Measurements from ENCODE around the gene LMOD3. TPM values are rescaled to one million over a fixed set of nuclear protein-coding genes. Genes with fewer than 3 reads are reported as not detected.

LMOD3 gene
- total and polyA plus RNA-seq, 2 donors (not counting 3 experiments of a cell fraction or from before 2014, with no cell fraction given), result not detected

- intact Hi-C loops (cut with micrococcal nuclease) (loop anchor here (1.0 kb wide), 3 partner anchors 185 to 550 kb away; no protein-coding TSS in a partner anchor), dilution Hi-C loops (cut with MboI; ENCODE audit: extremely low pct_ligation_motif_present, low sequenced_read_pairs) (no loop called here)
- no peak overlapping the region for H2AFZ ChIP-seq (ENCODE audit: low read depth, low read length)
- FAIRE-seq (no peak), DNase-seq (ENCODE audit: low read depth, low spot score) (no peak)
- no peaks in the 10 kb centered on the region for H3K9me3 ChIP-seq (replicated peaks; ENCODE audit: control insufficient read depth, insufficient read depth, low read length)
- H3K4me3 ChIP-seq (replicated peaks in 1 of 3; ENCODE audit: insufficient read depth in 1 of 3, low read depth in 1 of 3, low read length in 3 of 3), result no peak overlapping the region
- H3K36me3 ChIP-seq (ENCODE audit: control insufficient read depth in 2 of 2, extremely low read depth in 1 of 2, insufficient read depth in 2 of 2, low read length in 2 of 2), result no peaks in the 10 kb centered on the region
- peaks cover 20% of the 10 kb centered on the region for H3K4me1 ChIP-seq (ENCODE audit: control insufficient read depth, extremely low read depth, insufficient read depth, low read length)
- H3K4me2 ChIP-seq (ENCODE audit: insufficient read depth, low read length), result peak overlapping the region; percentile 73
- H3K79me2 ChIP-seq (ENCODE audit: control insufficient read depth, insufficient read depth, low read length), result no peaks in the 10 kb centered on the region
- H3K9me1 ChIP-seq (replicated peaks; ENCODE audit: control insufficient read depth, extremely low read depth, insufficient read depth, low read length), result no peaks in the 10 kb centered on the region
- no peak overlapping the region for H3K27ac ChIP-seq (ENCODE audit: insufficient read depth, low read depth, low read length)
- POLR2A ChIA-PET, result no interaction called here
- CTCF ChIA-PET, result interaction anchor here (0.6 to 5.3 kb wide), 43 partner anchors 8 to 554 kb away, joined by 3 to 65 read pairs (median 5); partner anchors contain the start of genes FRMD4B and TMF1
- H3K27me3 ChIP-seq (ENCODE audit: control insufficient read depth in 2 of 2, insufficient read depth in 2 of 2, low read length in 2 of 2), result no peaks in the 10 kb centered on the region
- no peak overlapping the region for H3K9ac ChIP-seq (replicated peaks; ENCODE audit: extremely low read depth, insufficient read depth, low read length)
- TF ChIP-seq GATA2 (IDR thresholded peaks at IDR 0.05; ENCODE audit: insufficient read depth, insufficient read length, low read depth, low read length) (no peak), FOS (IDR thresholded peaks at IDR 0.05; ENCODE audit: borderline replicate concordance, insufficient read depth, low read length) (no peak), CTCF (IDR thresholded peaks at IDR 0.05; ENCODE audit: extremely low read depth in 1 of 2, insufficient read depth in 1 of 2, low read depth in 1 of 2, low read length in 2 of 2) (no peak), MYC (IDR thresholded peaks at IDR 0.05; ENCODE audit: low read depth, low read length) (no peak), JUN (IDR thresholded peaks at IDR 0.05; ENCODE audit: borderline replicate concordance, insufficient read depth, insufficient read length, low read depth) (no peak), POLR2A (IDR thresholded peaks at IDR 0.05; ENCODE audit: low read depth, low read length) (no peak), EZH2 (IDR thresholded peaks at IDR 0.05; ENCODE audit: borderline replicate concordance, low read depth, low read length, severe bottlenecking) (no peak), POLR2AphosphoS5 (IDR thresholded peaks at IDR 0.05; ENCODE audit: insufficient read depth, low read depth, low read length) (no peak), MAX (IDR thresholded peaks at IDR 0.05; ENCODE audit: insufficient read depth, insufficient read length) (no peak)
- BruUV-seq (replicated peaks), result no TSS peak
- no peaks in the 10 kb centered on the region for H4K20me1 ChIP-seq (replicated peaks; ENCODE audit: control insufficient read depth, extremely low read depth, insufficient read depth, low read length)
Measured at GRCh38 chr3:69121513-69121912, 882 bp downstream of the LMOD3 start.

Data from endothelial cell of umbilical vein (primary cell).